Measurements from ENCODE around the gene CDNF. TPM values are rescaled to one million over a fixed set of nuclear protein-coding genes. Genes with fewer than 3 reads are reported as not detected.
"Not testable (repeated sequence)": the region's sequence is repeated elsewhere in the genome, so short reads cannot be mapped to it uniquely, and the experiment has no call there.

Gene CDNF
- total RNA-seq, 1 experiment from 2014 or later, result 0.39 TPM

- H3K4me3 ChIP-seq (ENCODE audit: low read depth in 2 of 2, low read length in 2 of 2), result no peak overlapping the region
- H3K9me3 ChIP-seq (ENCODE audit: control insufficient read depth, insufficient read depth, low read depth, low read length), result no peaks in the 10 kb centered on the region
- DNase-seq (ENCODE audit: low read depth, low spot score) (no peak), ATAC-seq (no peak)
- no peak for TF ChIP-seq SIN3A (IDR thresholded peaks at IDR 0.05; ENCODE audit: borderline replicate concordance, insufficient read depth, low read depth, low read length)
- TF ChIP-seq TCF7L2 (IDR thresholded peaks at IDR 0.05; ENCODE audit: low read depth, low read length), result no peak
- no peak for TF ChIP-seq REST (IDR thresholded peaks at IDR 0.05; ENCODE audit: insufficient read depth in 1 of 2, low read depth in 2 of 2, low read length in 1 of 2)
- TF ChIP-seq CTCF (IDR thresholded peaks at IDR 0.05), result no peak
- TF ChIP-seq POLR2AphosphoS5 (IDR thresholded peaks at IDR 0.05; ENCODE audit: low read depth, low read length), result no peak
- CTCF ChIA-PET, result no interaction called here
- intact Hi-C loops (cut with micrococcal nuclease; ENCODE audit: unreplicated experiment) (no loop called here), in situ Hi-C loops (cut with HindIII; ENCODE audit: low pct_unique_long_range_greater_than_20kb, low sequenced_read_pairs) (no loop called here)
- H3K36me3 ChIP-seq (ENCODE audit: control insufficient read depth, insufficient read depth, low read length), result peaks cover 6% of the 10 kb centered on the region
- no peaks in the 10 kb centered on the region for H3K27me3 ChIP-seq (ENCODE audit: control insufficient read depth, insufficient read depth, low read length)
- POLR2A ChIA-PET, result no interaction called here
- no peak overlapping the region for H3K27ac ChIP-seq (ENCODE audit: low read length)
- H3K4me1 ChIP-seq (ENCODE audit: control insufficient read depth, insufficient read depth, low read length), result peaks cover 11% of the 10 kb centered on the region; the same call in 1 of the 2 replicates
- BruUV-seq (replicated peaks), result no TSS peak
Observed at GRCh38 chr10:14875941-14876340, 38.1 kb upstream of the CDNF start.

- POLR2A ChIA-PET, result no interaction called here
- CTCF ChIA-PET, result no interaction called here
- ATAC-seq (no peak), DNase-seq (ENCODE audit: low read depth, low spot score) (no peak)
- H3K4me1 ChIP-seq (ENCODE audit: control insufficient read depth, insufficient read depth, low read length), result peaks cover 3% of the 10 kb centered on the region; the same call in 1 of the 2 replicates
- no peak for TF ChIP-seq TCF7L2 (IDR thresholded peaks at IDR 0.05; ENCODE audit: low read depth, low read length)
- no peaks in the 10 kb centered on the region for H3K9me3 ChIP-seq (ENCODE audit: control insufficient read depth, insufficient read depth, low read depth, low read length)
- intact Hi-C loops (cut with micrococcal nuclease; ENCODE audit: unreplicated experiment) (no loop called here), in situ Hi-C loops (cut with HindIII; ENCODE audit: low pct_unique_long_range_greater_than_20kb, low sequenced_read_pairs) (no loop called here)
- peaks cover 14% of the 10 kb centered on the region for H3K36me3 ChIP-seq (ENCODE audit: control insufficient read depth, insufficient read depth, low read length)
- no peak overlapping the region for H3K4me3 ChIP-seq (ENCODE audit: low read depth in 2 of 2, low read length in 2 of 2)
- no peaks in the 10 kb centered on the region for H3K27me3 ChIP-seq (ENCODE audit: control insufficient read depth, insufficient read depth, low read length)
- no peak overlapping the region for H3K27ac ChIP-seq (ENCODE audit: low read length)
- BruUV-seq (replicated peaks), result no TSS peak
Observed at GRCh38 chr10:14873090-14873760, 35.4 kb upstream of the CDNF start.

GRCh38 chr10:14864871-14865270, 27.0 kb upstream of the CDNF start:
- not testable (repeated sequence) for H3K4me3 ChIP-seq (ENCODE audit: low read depth in 2 of 2, low read length in 2 of 2)

GRCh38 chr10:14864466-14864865, 26.6 kb upstream of the CDNF start:
- H3K4me3 ChIP-seq (ENCODE audit: low read depth in 2 of 2, low read length in 2 of 2); BruUV-seq (replicated peaks); H3K27me3 ChIP-seq (ENCODE audit: control insufficient read depth, insufficient read depth, low read length); POLR2A ChIA-PET; H3K27ac ChIP-seq (ENCODE audit: low read length); H3K9me3 ChIP-seq (ENCODE audit: control insufficient read depth, insufficient read depth, low read depth, low read length); H3K36me3 ChIP-seq (ENCODE audit: control insufficient read depth, insufficient read depth, low read length); DNase-seq (ENCODE audit: low read depth, low spot score); CTCF ChIA-PET; in situ Hi-C loops (cut with HindIII; ENCODE audit: low pct_unique_long_range_greater_than_20kb, low sequenced_read_pairs); ATAC-seq; H3K4me1 ChIP-seq (ENCODE audit: control insufficient read depth, insufficient read depth, low read length); intact Hi-C loops (cut with micrococcal nuclease; ENCODE audit: unreplicated experiment): not testable (repeated sequence)

More at GRCh38 chr10:14864871-14865270, 27.0 kb upstream of the CDNF start:
- H3K9me3 ChIP-seq (ENCODE audit: control insufficient read depth, insufficient read depth, low read depth, low read length); CTCF ChIA-PET; in situ Hi-C loops (cut with HindIII; ENCODE audit: low pct_unique_long_range_greater_than_20kb, low sequenced_read_pairs); H3K36me3 ChIP-seq (ENCODE audit: control insufficient read depth, insufficient read depth, low read length); intact Hi-C loops (cut with micrococcal nuclease; ENCODE audit: unreplicated experiment); BruUV-seq (replicated peaks); POLR2A ChIA-PET; H3K27ac ChIP-seq (ENCODE audit: low read length); ATAC-seq; H3K4me1 ChIP-seq (ENCODE audit: control insufficient read depth, insufficient read depth, low read length); H3K27me3 ChIP-seq (ENCODE audit: control insufficient read depth, insufficient read depth, low read length); DNase-seq (ENCODE audit: low read depth, low spot score): not testable (repeated sequence)
